HG03060 (cell line): Measurements from ENCODE around the gene CHD9.
"Not testable (repeated sequence)": the region's sequence is repeated elsewhere in the genome, so short reads cannot be mapped to it uniquely, and the experiment has no call there.

ENCODE experiments used
- ATAC-seq: cut with Tn5 transposase; IDR thresholded peaks from one replicate; pipeline ENCODE4 v1.9.1; 2021; ENCODE audit warnings: low read depth, moderate number of reproducible peaks; ENCODE audit not compliant: unreplicated experiment

The CHD9 gene

GRCh38 chr16:53069772-53070171 lies 15.0 kb downstream of the CHD9 start:
- no peak for ATAC-seq

- no peak for ATAC-seq
These were observed 17.0 kb downstream of the CHD9 start for GRCh38 chr16:53071748-53072301.

GRCh38 chr16:53073022-53073421 lies 18.2 kb downstream of the CHD9 start:
- no peak for ATAC-seq

DNA sequence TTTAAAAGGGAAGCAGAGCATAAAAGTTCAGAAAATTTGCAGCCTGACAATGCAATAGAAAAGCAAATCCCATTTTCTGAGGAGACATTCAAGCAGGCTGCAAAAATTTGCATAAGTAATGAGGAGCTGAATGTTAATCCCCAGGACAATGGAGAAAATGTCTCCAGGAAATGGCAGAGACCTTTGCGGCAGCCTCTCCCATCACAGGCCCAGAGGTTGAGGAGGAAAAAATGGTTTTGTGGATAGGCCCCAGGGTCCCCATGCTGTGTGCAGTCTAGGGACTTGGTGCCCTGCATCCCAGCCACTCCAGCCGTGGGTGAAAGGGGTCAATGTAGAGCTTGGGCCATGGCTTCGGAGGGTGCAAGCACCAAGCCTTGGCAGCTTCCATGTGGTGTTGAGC lies 19.5 kb downstream of the CHD9 start:
- not testable (repeated sequence) for ATAC-seq

DNA sequence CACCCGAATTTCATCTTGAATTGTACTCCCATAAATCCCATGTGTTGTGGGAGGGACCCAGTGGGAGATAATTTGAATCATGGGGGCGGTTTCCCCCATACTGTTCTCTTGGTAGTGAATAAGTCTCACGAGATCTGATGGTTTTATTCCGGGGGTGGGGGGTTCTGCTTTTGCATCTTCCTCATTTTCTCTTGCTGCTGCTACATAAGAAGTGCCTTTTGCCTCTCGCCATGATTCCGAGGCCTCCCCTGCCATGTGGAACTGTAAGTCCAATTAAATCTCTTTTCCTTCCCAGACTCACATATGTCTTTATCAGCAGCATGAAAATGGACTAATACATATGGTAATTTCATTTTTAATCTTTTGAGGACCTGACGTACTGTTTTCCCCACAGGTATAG lies 20.7 kb downstream of the CHD9 start:
- not testable (repeated sequence) for ATAC-seq

GRCh38 chr16:53078247-53078646 lies 23.5 kb downstream of the CHD9 start:
- ATAC-seq = no peak

GRCh38 chr16:53078765-53079485 lies 24.1 kb downstream of the CHD9 start:
- no peak for ATAC-seq

- no peak for ATAC-seq
These were observed 25.7 kb downstream of the CHD9 start for GRCh38 chr16:53080345-53081031.

GRCh38 chr16:53081032-53081424 lies 26.2 kb downstream of the CHD9 start:
- no peak for ATAC-seq

GRCh38 chr16:53081686-53082407 lies 27.1 kb downstream of the CHD9 start:
- ATAC-seq = no peak

- no peak for ATAC-seq
These were observed 27.7 kb downstream of the CHD9 start for GRCh38 chr16:53082509-53082908.

DNA sequence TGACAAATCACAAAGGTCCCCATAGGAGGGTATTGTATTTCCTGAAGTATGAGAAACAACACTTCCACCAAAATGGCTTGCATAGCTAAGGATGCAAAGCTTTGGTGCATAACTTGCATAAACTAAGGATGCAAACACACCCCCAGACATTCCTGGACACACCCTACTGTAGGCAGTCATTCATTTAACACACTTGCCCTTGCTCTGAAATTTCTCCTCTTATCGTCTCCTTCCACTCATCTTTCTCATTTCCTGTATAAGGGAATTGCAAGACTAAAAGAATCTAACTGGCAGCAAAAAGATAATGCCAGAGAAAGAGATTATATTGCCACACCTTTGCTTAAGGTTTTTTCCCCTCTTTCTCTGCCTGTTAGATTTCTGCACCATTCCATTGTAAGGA lies 28.3 kb downstream of the CHD9 start:
- no peak for ATAC-seq

DNA sequence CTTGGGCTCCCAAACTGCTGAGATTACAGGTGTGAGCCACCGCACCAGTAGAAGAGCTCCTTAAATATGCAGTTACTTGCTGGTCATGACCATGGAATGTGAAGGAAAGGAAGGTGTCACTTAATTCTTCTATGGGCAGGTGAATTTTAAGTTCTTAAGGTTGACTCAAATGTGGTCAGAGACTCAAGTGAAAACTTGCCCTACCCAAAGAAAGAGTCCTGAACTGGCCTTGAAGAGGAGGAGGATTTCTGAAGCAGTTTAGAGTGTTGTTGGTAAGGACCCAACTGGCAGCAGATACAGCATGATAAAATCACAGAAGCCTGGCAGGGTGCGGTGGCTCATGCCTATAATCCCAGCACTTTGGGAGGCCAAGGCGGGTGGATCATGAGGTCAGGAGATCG lies 29.4 kb downstream of the CHD9 start:
- ATAC-seq = no peak

DNA sequence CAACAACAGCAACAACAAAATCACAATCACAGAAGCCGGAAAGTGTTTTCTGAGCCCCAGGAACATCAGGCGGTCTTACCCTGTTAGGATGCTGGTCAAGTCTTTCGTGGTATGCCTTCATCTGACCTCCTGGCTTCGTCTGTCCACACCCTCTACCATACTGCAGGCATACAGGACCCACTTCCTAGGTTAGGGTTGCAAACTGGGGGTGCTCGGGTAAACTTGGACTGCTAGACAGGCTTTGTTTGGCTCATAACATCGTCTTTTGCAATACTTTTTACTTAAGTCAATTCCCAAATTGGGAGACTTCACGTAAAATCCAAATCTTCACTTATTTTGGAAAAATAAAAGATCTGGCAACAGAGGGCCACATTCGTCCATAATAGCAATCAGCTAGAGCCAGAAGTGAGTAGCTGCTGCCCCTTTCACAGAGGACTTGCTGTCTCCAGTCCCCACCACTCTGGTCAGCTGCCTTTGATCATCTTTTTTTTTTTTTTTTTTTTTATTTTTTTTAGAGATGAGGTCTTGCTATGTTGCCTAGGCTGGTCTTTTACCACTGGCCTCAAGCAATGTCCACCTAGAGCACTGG lies 30.0 kb downstream of the CHD9 start:
- ATAC-seq = no peak

DNA sequence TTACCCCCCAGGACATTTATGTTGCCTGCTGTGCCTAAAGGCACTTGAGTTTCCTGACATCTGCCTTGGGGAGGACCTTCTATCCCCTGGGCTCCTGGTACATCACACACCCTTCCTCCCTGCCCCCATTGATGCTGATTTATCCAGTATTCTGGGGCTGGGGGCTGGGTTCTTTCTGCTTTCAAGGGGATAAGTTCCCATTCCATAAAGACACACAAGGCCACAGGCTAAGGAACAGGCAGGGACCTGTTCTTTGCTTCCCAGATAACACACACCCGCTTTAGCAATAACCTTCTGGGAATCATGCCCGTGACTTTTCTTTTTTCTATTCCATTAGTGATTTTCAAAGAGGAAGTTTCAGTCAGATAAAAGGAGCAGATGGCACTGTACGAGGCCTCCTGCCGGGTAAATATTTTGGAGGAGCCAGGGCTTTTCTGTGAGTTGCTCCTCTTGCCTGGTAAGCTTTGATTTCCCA lies 30.6 kb downstream of the CHD9 start:
- no peak for ATAC-seq

DNA sequence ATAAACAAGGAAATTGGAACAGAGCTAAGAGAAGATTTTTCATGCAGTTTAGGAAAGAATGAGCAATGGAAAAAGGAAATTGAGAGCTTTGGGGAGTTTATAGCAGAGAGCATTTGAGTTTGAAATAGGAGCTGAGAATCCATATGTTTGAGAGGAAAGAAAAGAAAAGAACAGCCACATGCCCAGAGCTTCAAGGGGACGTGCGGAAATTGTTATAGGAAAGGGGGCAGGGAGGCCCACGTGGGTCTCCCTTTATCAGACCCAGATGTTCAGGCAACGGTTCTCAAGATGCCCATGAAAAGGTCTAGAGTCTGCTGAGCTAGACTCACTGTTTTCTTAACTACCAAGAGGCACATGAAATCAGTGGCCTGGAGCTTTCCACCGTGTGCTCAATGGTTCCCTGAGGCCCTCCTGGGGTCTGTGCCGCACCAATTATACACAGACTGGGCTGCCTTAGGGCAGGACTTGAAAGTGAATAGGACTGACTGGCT lies 31.2 kb downstream of the CHD9 start:
- ATAC-seq = no peak

- no peak for ATAC-seq
These were observed 32.3 kb downstream of the CHD9 start for GRCh38 chr16:53087101-53087500.

DNA sequence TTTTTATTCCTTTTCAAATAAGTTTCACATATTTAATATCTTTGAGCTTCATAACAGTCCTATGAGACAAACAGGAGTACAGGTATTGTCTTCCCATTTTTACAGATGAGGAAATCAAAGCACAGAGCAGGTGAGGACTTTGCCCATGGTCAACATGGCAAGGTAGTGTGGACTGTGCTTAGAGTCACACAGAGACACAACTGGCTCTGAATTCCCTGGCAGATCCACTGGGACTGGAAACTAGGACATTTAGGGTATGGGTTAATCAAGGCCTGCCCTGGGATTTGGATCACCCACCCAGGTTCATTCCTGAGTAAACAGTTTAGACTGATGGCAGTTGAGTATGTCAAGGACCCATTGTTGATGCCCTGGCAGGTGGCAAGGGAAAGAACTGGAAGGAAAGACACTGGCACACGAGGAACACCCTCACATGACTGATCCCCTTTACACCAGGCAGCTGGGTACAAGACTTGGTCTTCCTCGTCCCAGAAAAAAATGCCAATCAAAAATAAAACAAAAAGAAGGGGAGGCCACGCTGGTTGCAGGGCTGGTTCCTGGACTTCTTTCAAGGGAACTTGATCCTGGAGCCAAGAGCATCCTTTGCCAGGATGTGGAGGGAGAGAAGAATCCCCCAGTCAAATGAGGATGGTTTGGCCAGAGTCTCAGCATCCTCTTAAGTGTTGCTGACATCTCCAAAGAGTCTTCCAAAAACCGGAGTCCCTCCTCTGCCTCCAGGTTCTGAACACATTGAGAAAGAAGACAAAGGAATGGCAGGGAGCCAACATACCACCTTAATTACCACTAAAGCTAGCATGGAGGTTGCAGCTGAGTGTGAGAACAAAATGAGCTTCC lies 34.9 kb downstream of the CHD9 start:
- ATAC-seq = no peak

GRCh38 chr16:53090286-53090590 lies 35.4 kb downstream of the CHD9 start:
- no peak for ATAC-seq
